GM19238 (cell line): ENCODE measurements around the gene CADM2.
"Not testable (repeated sequence)": the region's sequence is repeated elsewhere in the genome, so short reads cannot be mapped to it uniquely, and the experiment has no call there.

ENCODE experiments used
- DNase-seq: peaks from one replicate; pipeline ENCODE4 v3.0.0; 2011; ENCODE audit warnings: low spot score; ENCODE audit not compliant: insufficient read length

The CADM2 gene

DNA sequence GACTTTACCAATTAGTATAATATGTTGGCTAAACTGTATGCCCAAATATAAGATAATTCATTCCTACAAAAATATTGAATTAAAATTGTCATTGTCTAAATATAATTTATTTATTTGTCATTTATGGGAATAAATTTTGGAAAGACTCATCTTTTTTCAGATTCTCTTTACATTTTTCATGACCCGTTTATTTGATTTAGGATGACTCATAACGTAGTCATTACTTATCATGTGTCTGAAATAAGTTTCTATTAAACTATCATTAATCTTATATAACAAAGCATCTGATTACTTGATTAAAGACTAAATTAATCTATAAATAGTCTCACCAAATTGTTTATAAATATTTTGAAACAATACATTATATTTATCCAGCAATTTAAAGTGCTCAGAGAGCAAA lies 516.6 kb downstream of the CADM2 start:
- no peak for DNase-seq

GRCh38 chr3:85476891-85477495 lies 518.2 kb downstream of the CADM2 start:
- DNase-seq: no peak

- DNase-seq: no peak
Observed at GRCh38 chr3:85481411-85482212, 522.8 kb downstream of the CADM2 start.

GRCh38 chr3:85482213-85482490 lies 523.4 kb downstream of the CADM2 start:
- no peak for DNase-seq

DNA sequence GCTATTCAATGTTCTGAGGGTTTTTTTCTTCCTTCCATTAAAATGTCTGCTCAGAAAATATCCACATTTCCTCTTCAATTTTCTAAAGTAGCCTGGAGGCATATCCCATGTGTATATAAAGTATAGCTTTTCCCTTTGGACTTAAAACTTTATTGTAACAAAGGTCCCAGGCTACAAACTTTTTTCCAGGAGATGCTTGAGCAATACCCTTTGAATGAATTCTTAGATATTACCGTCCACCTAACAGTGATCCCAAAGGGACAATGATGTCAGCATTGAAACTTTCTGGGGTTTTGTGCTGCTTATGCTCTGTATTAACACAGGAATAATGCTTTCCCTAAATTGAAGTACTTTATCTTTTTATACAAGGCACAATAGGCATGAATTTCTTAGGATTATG lies 525.2 kb downstream of the CADM2 start:
- DNase-seq: no peak

- DNase-seq: no peak
Observed at GRCh38 chr3:85487375-85487774, 528.6 kb downstream of the CADM2 start.

- DNase-seq: no peak
Observed at GRCh38 chr3:85495602-85496001, 536.8 kb downstream of the CADM2 start.

DNA sequence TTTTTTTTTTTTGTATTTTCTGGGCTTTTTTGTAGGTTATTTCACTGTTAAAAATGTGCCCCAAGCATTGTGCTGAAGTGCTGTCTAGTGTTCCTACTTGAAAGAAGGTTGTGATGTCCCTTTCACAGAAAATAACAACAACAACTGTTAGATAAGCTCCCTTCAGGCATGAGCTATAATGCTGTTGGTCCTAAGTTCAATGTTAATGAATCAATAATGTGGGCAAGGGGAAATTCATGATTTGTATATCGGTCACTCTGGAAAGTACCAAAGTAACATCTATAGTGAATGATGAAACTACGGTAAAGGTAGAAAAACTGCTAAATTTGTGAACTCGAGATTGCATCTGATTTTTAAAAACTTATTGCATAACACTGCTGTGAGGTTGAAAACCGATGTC lies 539.4 kb downstream of the CADM2 start:
- no peak for DNase-seq

GRCh38 chr3:85502148-85502875 lies 543.5 kb downstream of the CADM2 start:
- no peak for DNase-seq

- DNase-seq: not testable (repeated sequence)
Observed at GRCh38 chr3:85504129-85504784, 545.5 kb downstream of the CADM2 start.

GRCh38 chr3:85504785-85505511 lies 546.2 kb downstream of the CADM2 start:
- DNase-seq: not testable (repeated sequence)

DNA sequence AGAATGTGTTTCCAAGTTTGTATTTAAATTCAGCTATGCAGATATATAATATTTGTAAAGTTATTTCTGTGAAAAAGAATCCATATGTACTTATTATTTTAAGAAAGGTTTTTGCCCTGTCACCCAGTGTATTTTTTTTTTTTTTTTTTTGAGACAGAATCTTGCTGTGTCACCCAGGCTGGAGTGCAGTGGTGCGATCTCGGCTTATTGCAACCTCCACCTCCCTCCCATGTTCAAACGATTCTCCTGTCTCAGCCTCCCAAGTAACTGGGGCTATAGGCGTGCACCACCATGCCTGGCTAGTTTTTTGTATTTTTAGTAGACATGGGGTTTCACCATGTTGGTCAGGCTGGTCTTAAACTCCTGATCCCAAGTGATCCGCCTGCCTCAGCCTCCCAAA lies 548.3 kb downstream of the CADM2 start:
- DNase-seq: not testable (repeated sequence)

DNA sequence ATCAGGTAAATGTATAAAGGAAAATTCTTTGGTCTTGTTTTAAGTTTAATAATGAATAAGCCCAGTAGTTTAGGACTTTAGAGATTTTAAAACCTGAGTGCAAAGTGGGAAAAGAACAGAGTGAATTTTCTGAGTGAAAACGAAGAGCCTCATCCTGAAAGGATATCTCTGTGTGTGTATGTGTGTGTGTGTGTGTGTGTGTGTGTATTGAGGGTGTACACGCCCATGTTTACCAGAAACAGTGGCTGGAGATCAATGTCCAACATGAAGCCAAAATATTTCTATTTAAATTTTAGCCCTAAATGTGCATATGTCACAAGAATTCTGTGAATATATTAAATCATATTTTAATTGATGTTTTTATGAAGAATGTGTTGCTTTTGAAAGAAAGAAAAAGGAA lies 549.9 kb downstream of the CADM2 start:
- DNase-seq: no peak

DNA sequence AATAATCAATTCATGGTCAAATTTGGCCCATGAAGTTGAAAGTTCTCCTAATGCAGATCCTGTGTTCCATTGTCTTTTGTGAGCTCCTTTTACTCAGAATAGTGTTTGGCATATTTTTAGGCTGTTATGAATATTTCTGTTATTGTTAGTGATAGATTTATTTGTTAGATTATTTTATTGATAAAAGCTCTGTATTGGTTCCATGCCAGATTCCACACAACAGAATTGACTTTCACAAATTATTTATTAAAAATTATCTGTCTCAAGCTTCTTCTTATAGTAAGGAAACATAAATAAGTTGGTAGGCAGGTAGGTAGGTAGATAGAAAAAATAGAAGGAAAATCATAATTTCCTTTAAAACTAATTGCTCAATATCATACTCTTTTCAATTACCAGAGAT lies 557.4 kb downstream of the CADM2 start:
- no peak for DNase-seq

- DNase-seq: no peak
Observed at GRCh38 chr3:85524104-85524503, 565.3 kb downstream of the CADM2 start.

DNA sequence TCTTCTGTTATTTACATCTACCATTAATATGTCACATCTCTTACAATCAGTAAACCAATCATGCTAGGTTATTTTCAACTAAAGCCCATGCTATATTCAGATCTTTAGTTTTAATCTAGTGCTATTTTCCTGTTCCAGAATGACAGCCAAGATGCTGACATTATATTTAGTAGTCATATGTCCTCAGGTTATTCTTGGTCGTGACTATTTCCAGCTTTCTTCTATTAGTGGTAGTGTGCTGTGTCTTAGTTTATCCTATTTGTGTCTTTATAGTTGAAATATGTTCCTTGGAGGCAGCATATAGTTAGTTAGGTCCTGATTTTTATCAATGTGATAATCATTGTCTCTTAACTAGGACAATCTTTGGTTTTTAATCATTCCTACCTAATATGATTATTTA lies 566.5 kb downstream of the CADM2 start:
- no peak for DNase-seq

GRCh38 chr3:85533586-85533985 lies 574.8 kb downstream of the CADM2 start:
- no peak for DNase-seq

DNA sequence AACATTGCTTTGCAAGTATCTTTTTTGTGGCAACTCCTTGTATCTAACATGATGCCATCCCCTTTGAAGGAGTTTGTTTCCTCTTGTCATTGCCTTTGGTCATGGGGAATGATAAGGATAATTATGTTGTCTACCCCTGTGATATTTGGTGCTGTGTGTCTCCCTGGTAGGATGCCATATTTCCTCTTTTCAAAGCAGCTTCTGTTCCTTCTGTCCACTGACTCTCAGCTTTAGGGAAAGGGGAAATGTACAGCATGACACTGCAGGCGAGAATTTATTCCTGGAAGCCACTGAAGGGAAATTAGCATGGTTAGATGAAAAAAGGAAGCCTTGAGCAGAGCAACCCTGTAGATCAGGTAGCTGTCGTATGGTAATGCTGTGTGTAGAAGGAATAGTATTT lies 576.7 kb downstream of the CADM2 start:
- no peak for DNase-seq

- DNase-seq: no peak
Observed at GRCh38 chr3:85539232-85539631, 580.4 kb downstream of the CADM2 start.

- no peak for DNase-seq
Observed at GRCh38 chr3:85554153-85554552, 595.4 kb downstream of the CADM2 start.

GRCh38 chr3:85560088-85560785 lies 601.4 kb downstream of the CADM2 start:
- DNase-seq: no peak
